Measurements from ENCODE around the gene WDR59. TPM values are rescaled to one million over a fixed set of nuclear protein-coding genes. Genes with fewer than 3 reads are reported as not detected.

Gene WDR59
- total and polyA plus RNA-seq, 2 experiments from 2014 or later: 38.7 to 54.5 TPM

DNA sequence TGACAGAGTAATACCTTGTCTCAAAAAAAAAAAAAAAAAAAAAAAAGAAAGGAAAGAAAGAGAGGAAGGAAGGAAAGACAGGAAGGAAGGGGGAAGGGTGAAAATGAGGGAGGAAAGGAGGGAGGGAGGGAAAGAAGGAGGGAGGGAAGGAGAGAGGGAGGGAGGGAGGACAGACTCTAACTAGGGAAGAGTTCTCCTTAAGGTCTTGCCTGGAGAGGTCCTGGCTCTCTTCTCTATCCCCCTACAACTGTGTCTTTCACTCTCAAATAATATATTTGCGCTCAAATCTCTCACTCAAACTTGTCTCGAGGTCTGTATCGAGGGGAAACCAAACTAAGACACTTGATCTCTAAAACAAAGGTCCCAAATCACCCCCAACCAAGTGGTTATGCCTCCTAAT lies 35.6 kb downstream of the WDR59 start:
- H3K27ac ChIP-seq (ENCODE audit: low read depth): no peak overlapping the region
- H3K36me3 ChIP-seq (ENCODE audit: insufficient read depth): peaks cover 4% of the 10 kb centered on the region
- Mint-ChIP-seq H3K36me3 (ENCODE audit: low read depth) (peaks cover 62% of the 10 kb centered on the region), H3K27me3 (ENCODE audit: insufficient read depth, low read depth, poor library complexity) (peaks cover 4% of the 10 kb centered on the region), H3K4me3 (no peak overlapping the region), H3K9me3 (no peaks in the 10 kb centered on the region), H3K27ac (no peak overlapping the region), H3K4me1 (no peaks in the 10 kb centered on the region)
- no peaks in the 10 kb centered on the region for H3K4me1 ChIP-seq (ENCODE audit: insufficient read depth)
- H3K9me2 ChIP-seq (ENCODE audit: insufficient read depth): no peaks in the 10 kb centered on the region
- H3K4me3 ChIP-seq: no peak overlapping the region
- H3K4me2 ChIP-seq: no peak overlapping the region
- ATAC-seq (no peak), DNase-seq (ENCODE audit: low spot score) (no peak)
- H3K27me3 ChIP-seq (ENCODE audit: insufficient read depth): no peaks in the 10 kb centered on the region
- H3K79me2 ChIP-seq (replicated peaks; ENCODE audit: insufficient read depth): no peaks in the 10 kb centered on the region; the same call in 1 of the 2 replicates
- TF ChIP-seq, protein P1, sequence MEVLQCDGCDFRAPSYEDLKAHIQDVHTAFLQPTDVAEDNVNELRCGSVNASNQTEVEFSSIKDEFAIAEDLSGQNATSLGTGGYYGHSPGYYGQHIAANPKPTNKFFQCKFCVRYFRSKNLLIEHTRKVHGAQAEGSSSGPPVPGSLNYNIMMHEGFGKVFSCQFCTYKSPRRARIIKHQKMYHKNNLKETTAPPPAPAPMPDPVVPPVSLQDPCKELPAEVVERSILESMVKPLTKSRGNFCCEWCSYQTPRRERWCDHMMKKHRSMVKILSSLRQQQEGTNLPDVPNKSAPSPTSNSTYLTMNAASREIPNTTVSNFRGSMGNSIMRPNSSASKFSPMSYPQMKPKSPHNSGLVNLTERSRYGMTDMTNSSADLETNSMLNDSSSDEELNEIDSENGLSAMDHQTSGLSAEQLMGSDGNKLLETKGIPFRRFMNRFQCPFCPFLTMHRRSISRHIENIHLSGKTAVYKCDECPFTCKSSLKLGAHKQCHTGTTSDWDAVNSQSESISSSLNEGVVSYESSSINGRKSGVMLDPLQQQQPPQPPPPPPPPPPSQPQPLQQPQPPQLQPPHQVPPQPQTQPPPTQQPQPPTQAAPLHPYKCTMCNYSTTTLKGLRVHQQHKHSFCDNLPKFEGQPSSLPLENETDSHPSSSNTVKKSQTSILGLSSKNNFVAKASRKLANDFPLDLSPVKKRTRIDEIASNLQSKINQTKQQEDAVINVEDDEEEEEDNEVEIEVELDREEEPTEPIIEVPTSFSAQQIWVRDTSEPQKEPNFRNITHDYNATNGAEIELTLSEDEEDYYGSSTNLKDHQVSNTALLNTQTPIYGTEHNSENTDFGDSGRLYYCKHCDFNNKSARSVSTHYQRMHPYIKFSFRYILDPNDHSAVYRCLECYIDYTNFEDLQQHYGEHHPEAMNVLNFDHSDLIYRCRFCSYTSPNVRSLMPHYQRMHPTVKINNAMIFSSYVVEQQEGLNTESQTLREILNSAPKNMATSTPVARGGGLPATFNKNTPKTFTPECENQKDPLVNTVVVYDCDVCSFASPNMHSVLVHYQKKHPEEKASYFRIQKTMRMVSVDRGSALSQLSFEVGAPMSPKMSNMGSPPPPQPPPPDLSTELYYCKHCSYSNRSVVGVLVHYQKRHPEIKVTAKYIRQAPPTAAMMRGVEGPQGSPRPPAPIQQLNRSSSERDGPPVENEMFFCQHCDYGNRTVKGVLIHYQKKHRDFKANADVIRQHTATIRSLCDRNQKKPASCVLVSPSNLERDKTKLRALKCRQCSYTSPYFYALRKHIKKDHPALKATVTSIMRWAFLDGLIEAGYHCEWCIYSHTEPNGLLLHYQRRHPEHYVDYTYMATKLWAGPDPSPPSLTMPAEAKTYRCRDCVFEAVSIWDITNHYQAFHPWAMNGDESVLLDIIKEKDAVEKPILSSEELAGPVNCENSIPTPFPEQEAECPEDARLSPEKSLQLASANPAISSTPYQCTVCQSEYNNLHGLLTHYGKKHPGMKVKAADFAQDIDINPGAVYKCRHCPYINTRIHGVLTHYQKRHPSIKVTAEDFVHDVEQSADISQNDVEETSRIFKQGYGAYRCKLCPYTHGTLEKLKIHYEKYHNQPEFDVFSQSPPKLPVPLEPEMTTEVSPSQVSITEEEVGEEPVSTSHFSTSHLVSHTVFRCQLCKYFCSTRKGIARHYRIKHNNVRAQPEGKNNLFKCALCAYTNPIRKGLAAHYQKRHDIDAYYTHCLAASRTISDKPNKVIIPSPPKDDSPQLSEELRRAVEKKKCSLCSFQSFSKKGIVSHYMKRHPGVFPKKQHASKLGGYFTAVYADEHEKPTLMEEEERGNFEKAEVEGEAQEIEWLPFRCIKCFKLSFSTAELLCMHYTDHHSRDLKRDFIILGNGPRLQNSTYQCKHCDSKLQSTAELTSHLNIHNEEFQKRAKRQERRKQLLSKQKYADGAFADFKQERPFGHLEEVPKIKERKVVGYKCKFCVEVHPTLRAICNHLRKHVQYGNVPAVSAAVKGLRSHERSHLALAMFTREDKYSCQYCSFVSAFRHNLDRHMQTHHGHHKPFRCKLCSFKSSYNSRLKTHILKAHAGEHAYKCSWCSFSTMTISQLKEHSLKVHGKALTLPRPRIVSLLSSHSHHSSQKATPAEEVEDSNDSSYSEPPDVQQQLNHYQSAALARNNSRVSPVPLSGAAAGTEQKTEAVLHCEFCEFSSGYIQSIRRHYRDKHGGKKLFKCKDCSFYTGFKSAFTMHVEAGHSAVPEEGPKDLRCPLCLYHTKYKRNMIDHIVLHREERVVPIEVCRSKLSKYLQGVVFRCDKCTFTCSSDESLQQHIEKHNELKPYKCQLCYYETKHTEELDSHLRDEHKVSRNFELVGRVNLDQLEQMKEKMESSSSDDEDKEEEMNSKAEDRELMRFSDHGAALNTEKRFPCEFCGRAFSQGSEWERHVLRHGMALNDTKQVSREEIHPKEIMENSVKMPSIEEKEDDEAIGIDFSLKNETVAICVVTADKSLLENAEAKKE (CRISPR knock-in tag; IDR thresholded peaks at IDR 0.05): no peak
- no peak for TF ChIP-seq EZH2 (IDR thresholded peaks at IDR 0.05; ENCODE audit: low read depth, unreplicated experiment)
- no peak for TF ChIP-seq POLR2AphosphoS5 (IDR thresholded peaks at IDR 0.05; ENCODE audit: low read depth)
- TF ChIP-seq STAT1 (IDR thresholded peaks at IDR 0.05; ENCODE audit: unreplicated experiment): no peak
- TF ChIP-seq, protein P2, sequence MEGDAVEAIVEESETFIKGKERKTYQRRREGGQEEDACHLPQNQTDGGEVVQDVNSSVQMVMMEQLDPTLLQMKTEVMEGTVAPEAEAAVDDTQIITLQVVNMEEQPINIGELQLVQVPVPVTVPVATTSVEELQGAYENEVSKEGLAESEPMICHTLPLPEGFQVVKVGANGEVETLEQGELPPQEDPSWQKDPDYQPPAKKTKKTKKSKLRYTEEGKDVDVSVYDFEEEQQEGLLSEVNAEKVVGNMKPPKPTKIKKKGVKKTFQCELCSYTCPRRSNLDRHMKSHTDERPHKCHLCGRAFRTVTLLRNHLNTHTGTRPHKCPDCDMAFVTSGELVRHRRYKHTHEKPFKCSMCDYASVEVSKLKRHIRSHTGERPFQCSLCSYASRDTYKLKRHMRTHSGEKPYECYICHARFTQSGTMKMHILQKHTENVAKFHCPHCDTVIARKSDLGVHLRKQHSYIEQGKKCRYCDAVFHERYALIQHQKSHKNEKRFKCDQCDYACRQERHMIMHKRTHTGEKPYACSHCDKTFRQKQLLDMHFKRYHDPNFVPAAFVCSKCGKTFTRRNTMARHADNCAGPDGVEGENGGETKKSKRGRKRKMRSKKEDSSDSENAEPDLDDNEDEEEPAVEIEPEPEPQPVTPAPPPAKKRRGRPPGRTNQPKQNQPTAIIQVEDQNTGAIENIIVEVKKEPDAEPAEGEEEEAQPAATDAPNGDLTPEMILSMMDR (conservative IDR thresholded peaks at IDR 0.05; ENCODE audit: low read depth in 2 of 2): no peak
- TF ChIP-seq ZNF114 (CRISPR knock-in tag; IDR thresholded peaks at IDR 0.05): no peak
- no peak for TF ChIP-seq EZH2phosphoT487 (IDR thresholded peaks at IDR 0.05; ENCODE audit: unreplicated experiment)
- TF ChIP-seq, protein P3, sequence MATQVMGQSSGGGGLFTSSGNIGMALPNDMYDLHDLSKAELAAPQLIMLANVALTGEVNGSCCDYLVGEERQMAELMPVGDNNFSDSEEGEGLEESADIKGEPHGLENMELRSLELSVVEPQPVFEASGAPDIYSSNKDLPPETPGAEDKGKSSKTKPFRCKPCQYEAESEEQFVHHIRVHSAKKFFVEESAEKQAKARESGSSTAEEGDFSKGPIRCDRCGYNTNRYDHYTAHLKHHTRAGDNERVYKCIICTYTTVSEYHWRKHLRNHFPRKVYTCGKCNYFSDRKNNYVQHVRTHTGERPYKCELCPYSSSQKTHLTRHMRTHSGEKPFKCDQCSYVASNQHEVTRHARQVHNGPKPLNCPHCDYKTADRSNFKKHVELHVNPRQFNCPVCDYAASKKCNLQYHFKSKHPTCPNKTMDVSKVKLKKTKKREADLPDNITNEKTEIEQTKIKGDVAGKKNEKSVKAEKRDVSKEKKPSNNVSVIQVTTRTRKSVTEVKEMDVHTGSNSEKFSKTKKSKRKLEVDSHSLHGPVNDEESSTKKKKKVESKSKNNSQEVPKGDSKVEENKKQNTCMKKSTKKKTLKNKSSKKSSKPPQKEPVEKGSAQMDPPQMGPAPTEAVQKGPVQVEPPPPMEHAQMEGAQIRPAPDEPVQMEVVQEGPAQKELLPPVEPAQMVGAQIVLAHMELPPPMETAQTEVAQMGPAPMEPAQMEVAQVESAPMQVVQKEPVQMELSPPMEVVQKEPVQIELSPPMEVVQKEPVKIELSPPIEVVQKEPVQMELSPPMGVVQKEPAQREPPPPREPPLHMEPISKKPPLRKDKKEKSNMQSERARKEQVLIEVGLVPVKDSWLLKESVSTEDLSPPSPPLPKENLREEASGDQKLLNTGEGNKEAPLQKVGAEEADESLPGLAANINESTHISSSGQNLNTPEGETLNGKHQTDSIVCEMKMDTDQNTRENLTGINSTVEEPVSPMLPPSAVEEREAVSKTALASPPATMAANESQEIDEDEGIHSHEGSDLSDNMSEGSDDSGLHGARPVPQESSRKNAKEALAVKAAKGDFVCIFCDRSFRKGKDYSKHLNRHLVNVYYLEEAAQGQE (IDR thresholded peaks at IDR 0.05; ENCODE audit: unreplicated experiment): no peak
- no peak for TF ChIP-seq NANOG (IDR thresholded peaks at IDR 0.05; ENCODE audit: borderline replicate concordance)
- TF ChIP-seq ZNF331 (CRISPR knock-in tag; IDR thresholded peaks at IDR 0.05; ENCODE audit: low read depth): no peak
- H3F3A ChIP-seq (replicated peaks; ENCODE audit: low read depth): no peaks in the 10 kb centered on the region
- no peaks in the 10 kb centered on the region; the same call in 1 of the 2 replicates for H4K20me1 ChIP-seq (replicated peaks; ENCODE audit: insufficient read depth)
- H2AFZ ChIP-seq: no peak overlapping the region
